ENCODE data around the gene TRAPPC6A. TPM values are rescaled to one million over a fixed set of nuclear protein-coding genes. Genes with fewer than 3 reads are reported as not detected.

TRAPPC6A gene
- total and polyA plus RNA-seq, 9 of the 15 experiments (the other 6 are each of a cell fraction or from before 2014, with no cell fraction given) = 0.82 to 23.6 (median 11.6) TPM

DNA sequence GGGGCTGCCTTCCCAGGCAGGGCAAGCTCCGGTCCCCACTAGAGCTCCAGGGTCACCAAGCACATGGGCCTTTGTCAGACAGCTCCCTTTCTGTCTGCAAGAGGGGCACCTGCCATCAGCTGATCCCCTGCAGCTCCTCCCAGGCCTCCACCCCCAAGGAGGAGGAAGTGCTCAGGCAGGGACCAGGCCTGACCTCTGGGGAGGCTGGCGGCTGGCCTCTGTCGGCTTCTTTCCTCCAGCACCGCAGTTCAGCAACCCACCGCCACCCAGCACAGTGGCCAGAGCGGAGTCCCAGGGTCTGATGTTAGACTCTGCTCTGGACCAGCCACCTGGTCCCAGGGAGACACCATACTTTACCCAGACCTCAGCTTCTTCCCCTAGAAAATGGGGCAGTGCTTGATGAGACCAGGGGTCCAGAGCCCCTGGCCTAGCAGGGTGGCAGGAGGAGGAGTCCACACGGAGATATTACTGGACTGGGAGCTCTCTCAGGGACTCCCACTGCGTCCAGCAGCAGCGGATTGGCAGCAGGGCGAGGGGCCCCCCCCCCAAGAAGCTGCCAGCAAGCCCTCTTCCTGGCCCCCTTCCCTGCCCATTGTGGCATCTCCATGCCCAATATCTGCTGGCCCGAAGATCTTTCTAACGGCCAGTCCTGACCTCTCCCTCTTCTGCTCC is 41.4 kb downstream of the TRAPPC6A start:
- peaks cover 10% of the 10 kb centered on the region for H4K20me1 ChIP-seq (replicated peaks; ENCODE audit: control insufficient read depth, insufficient read depth, low read length)
- H2AFZ ChIP-seq (ENCODE audit: low read depth, low read length) = no peak overlapping the region
- ChIA-PET POLR2A (no interaction called here), CTCF (ENCODE audit: low intra/inter-chr PET ratio) (no interaction called here)
- H3K9me3 ChIP-seq (replicated peaks; ENCODE audit: control insufficient read depth, insufficient read depth, low read depth, low read length) = no peaks in the 10 kb centered on the region
- H3K9me1 ChIP-seq (ENCODE audit: control insufficient read depth, insufficient read depth, low read length) = no peaks in the 10 kb centered on the region
- H3K9ac ChIP-seq (ENCODE audit: insufficient read depth in 1 of 2, low read depth in 2 of 2, low read length in 2 of 2) = peak overlapping the region in 1 of 2 experiments; percentile 85; a peak in 2 of 4 replicates
- DNase-seq (ENCODE audit: extremely low read depth in 1 of 4, low spot score in 3 of 4) = no peak
- WGBS (ENCODE audit: insufficient coverage, low coverage, missing lambda C conversion rate) = 80% methylated on average over 8 of the region's 12 CpGs
- H3K4me3 ChIP-seq = no peak overlapping the region
- H3K4me2 ChIP-seq (ENCODE audit: insufficient read depth, low read length) = no peak overlapping the region
- no peak overlapping the region for H3K27ac ChIP-seq (ENCODE audit: extremely low read depth, low read depth, low read length)
- FAIRE-seq = no peak
- intact Hi-C loops (cut with micrococcal nuclease) = no loop called here
- H3K36me3 ChIP-seq (ENCODE audit: control insufficient read depth, insufficient read depth, low read length) = peaks cover 28% of the 10 kb centered on the region; the same call in 1 of the 3 replicates
- H3K4me1 ChIP-seq (replicated peaks in 1 of 2; ENCODE audit: control insufficient read depth in 2 of 2, insufficient read depth in 2 of 2, low read length in 2 of 2) = peaks cover 0 to 37% of the 10 kb centered on the region in 2 experiments; a peak in 3 of 5 replicates
- ATAC-seq = peak; percentile 63
- no TSS peak for BruUV-seq (replicated peaks)
- TF ChIP-seq SPI1 (IDR thresholded peaks at IDR 0.05; ENCODE audit: borderline replicate concordance, low read depth, low read length) (peak; percentile 52; the same call in 1 of the 2 replicates), ZNF436 (CRISPR knock-in tag; IDR thresholded peaks at IDR 0.05) (no peak)
- TF ChIP-seq, protein P1, sequence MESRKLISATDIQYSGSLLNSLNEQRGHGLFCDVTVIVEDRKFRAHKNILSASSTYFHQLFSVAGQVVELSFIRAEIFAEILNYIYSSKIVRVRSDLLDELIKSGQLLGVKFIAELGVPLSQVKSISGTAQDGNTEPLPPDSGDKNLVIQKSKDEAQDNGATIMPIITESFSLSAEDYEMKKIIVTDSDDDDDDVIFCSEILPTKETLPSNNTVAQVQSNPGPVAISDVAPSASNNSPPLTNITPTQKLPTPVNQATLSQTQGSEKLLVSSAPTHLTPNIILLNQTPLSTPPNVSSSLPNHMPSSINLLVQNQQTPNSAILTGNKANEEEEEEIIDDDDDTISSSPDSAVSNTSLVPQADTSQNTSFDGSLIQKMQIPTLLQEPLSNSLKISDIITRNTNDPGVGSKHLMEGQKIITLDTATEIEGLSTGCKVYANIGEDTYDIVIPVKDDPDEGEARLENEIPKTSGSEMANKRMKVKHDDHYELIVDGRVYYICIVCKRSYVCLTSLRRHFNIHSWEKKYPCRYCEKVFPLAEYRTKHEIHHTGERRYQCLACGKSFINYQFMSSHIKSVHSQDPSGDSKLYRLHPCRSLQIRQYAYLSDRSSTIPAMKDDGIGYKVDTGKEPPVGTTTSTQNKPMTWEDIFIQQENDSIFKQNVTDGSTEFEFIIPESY (CRISPR knock-in tag; IDR thresholded peaks at IDR 0.05) = peak; percentile 97
- peaks cover 19% of the 10 kb centered on the region for H3K79me2 ChIP-seq (ENCODE audit: control insufficient read depth, insufficient read depth, low read length)
- H3K27me3 ChIP-seq (ENCODE audit: control insufficient read depth in 2 of 2, insufficient read depth in 2 of 2, low read length in 2 of 2) = no peaks in the 10 kb centered on the region
- in situ Hi-C loops (cut with MboI) = no loop called here

All from K562 (cell line).